B cell (primary cell): ENCODE measurements around the gene SGSM1. TPM values are rescaled to one million over a fixed set of nuclear protein-coding genes. Genes with fewer than 3 reads are reported as not detected.

Experiments used
- ATAC-seq: fragments of 200-7000 bp; cut with Tn5 transposase; one replicate; pipeline ENCODE4 v1.10.0; 2021; ENCODE audit warnings: low read depth, mild to moderate bottlenecking, moderate number of reproducible peaks, moderate library complexity
- CTCF ChIA-PET: fragments of 350-600 bp; sonication (Branson Sonifier 250); formaldehyde crosslinking; loops from one replicate; lab custom pipeline; 2021; ENCODE audit warnings: antibody characterized with exemption, inconsistent platforms; lab: Charles Lee
- POLR2A ChIA-PET: fragments of 350-600 bp; sonication (Branson Sonifier 250); formaldehyde crosslinking; loops from one replicate; lab custom pipeline; 2021; ENCODE audit warnings: antibody characterized with exemption; lab: Charles Lee
- DNase-seq: peaks from one replicate; pipeline ENCODE4 v3.0.0; 2013
- H2AFZ ChIP-seq: 2 replicates; pipeline ENCODE4 v1.6.1; 2012; ENCODE audit warnings: mild to moderate bottlenecking, low read depth, low read length; ENCODE audit not compliant: insufficient read depth, poor library complexity, severe bottlenecking
- H3K27ac ChIP-seq, 2 donors: 1 replicate in 1 of 2; 2 replicates in 1 of 2; pipeline ENCODE4 v1.5.1; 2012 to 2013; ENCODE audit warnings: low read length in 2 of 2, mild to moderate bottlenecking in 2 of 2, moderate library complexity in 1 of 2
- H3K27me3 ChIP-seq, 4 experiments: fragments of 200-600 bp in 1 of 4; sonication (generic) in 1 of 4; replicated peaks in 1 of 4; 1 replicate in 2 of 4; 2 replicates in 2 of 4; pipeline versions ENCODE4 v1.6.1 to v1.7.0; 2013 to 2016; ENCODE audit warnings: low read length in 3 of 4, mild to moderate bottlenecking in 2 of 4, mixed read lengths in 1 of 4, moderate library complexity in 1 of 4; ENCODE audit not compliant: insufficient read depth in 4 of 4, control insufficient read depth in 3 of 4; ENCODE audit errors: control extremely low read depth in 1 of 4
- H3K36me3 ChIP-seq, 2 experiments: replicated peaks in 1 of 2; 1 replicate in 1 of 2; 2 replicates in 1 of 2; pipeline versions ENCODE4 v1.6.1 to v1.7.1; 2013; ENCODE audit warnings: low read length in 1 of 2; ENCODE audit not compliant: insufficient read depth in 2 of 2, control insufficient read depth in 1 of 2; ENCODE audit errors: control extremely low read depth in 1 of 2, extremely low read depth in 1 of 2
- H3K4me1 ChIP-seq, 2 donors: fragments of 200-600 bp in 1 of 2; sonication (generic) in 1 of 2; 1 replicate in 1 of 2; 2 replicates in 1 of 2; pipeline versions ENCODE4 v1.5.1 to v1.6.1; 2013 to 2017; ENCODE audit warnings: low read length in 2 of 2; ENCODE audit not compliant: control insufficient read depth in 2 of 2, insufficient read depth in 2 of 2
- H3K4me2 ChIP-seq: replicated peaks from 2 replicates; pipeline ENCODE3; 2012; ENCODE audit warnings: mild to moderate bottlenecking, low read depth, low read length; ENCODE audit not compliant: poor library complexity, severe bottlenecking
- H3K4me3 ChIP-seq, 5 experiments: fragments of 200-600 bp in 1 of 5; sonication (generic) in 1 of 5; 1 replicate in 3 of 5; 2 replicates in 2 of 5; pipeline versions ENCODE4 v1.5.1 to v1.7.0; 2011 to 2016; ENCODE audit warnings: low read length in 4 of 5, mild to moderate bottlenecking in 4 of 5, low read depth in 2 of 5, control low read depth in 1 of 5, moderate library complexity in 1 of 5; ENCODE audit not compliant: insufficient read depth in 1 of 5; ENCODE audit errors: control extremely low read depth in 1 of 5, extremely low read depth in 1 of 5
- H3K79me2 ChIP-seq: fragments of 200-600 bp; sonication (generic); one replicate; pipeline ENCODE4 v1.6.0; 2016; ENCODE audit warnings: low read length; ENCODE audit not compliant: control insufficient read depth, insufficient read depth
- H3K9ac ChIP-seq: fragments of 200-600 bp; sonication (generic); 2 replicates; pipeline ENCODE4 v1.6.1; 2017; ENCODE audit warnings: mild to moderate bottlenecking, low read length, moderate library complexity
- H3K9me3 ChIP-seq, 3 donors: one replicate each; pipeline versions ENCODE4 v1.6.1 to v1.7.1; 2013; ENCODE audit warnings: low read length in 2 of 3; ENCODE audit not compliant: control insufficient read depth in 2 of 3, insufficient read depth in 1 of 3; ENCODE audit errors: control extremely low read depth in 1 of 3
- H4K20me1 ChIP-seq: 2 replicates; pipeline ENCODE4 v1.6.0; 2012; ENCODE audit warnings: mild to moderate bottlenecking, low read length; ENCODE audit not compliant: insufficient read depth, control insufficient read depth, poor library complexity, severe bottlenecking
- H3K27ac Mint-ChIP-seq: one replicate; pipeline ENCODE4 v1.8.0; 2021; ENCODE audit warnings: mixed read lengths
- H3K27me3 Mint-ChIP-seq: one replicate; pipeline ENCODE4 v1.8.0; 2021; ENCODE audit warnings: mixed read lengths
- H3K4me1 Mint-ChIP-seq: one replicate; pipeline ENCODE4 v1.8.0; 2021; ENCODE audit warnings: mixed read lengths
- H3K4me3 Mint-ChIP-seq: one replicate; pipeline ENCODE4 v1.8.0; 2021; ENCODE audit warnings: mixed read lengths
- H3K9me3 Mint-ChIP-seq: one replicate; pipeline ENCODE4 v1.8.0; 2022; ENCODE audit warnings: mixed read lengths; ENCODE audit not compliant: insufficient read depth
- CTCF ChIP-seq: fragments of 200-600 bp; IDR thresholded peaks from one replicate; pipeline ENCODE4 v1.8.0; 2022; ENCODE audit warnings: antibody characterized with exemption, mild to moderate bottlenecking
- EZH2 ChIP-seq: IDR thresholded peaks from 2 replicates; pipeline ENCODE4 v1.6.1; 2012; ENCODE audit warnings: borderline replicate concordance, low read depth, mild to moderate bottlenecking, moderate library complexity, low read length; ENCODE audit not compliant: insufficient read depth, poor library complexity, severe bottlenecking
- WGBS: methylation state at CpG from one replicate; pipeline ENCODE4 v1.1.5; 2013; ENCODE audit warnings: missing lambda C conversion rate; ENCODE audit not compliant: insufficient coverage; 5-methylcytosine and 5-hydroxymethylcytosine counted together
- intact Hi-C: fragments of 100-400 bp; cut with micrococcal nuclease; formaldehyde crosslinking; loops from one replicate; pipeline ENCODE4 v1.10.0; 2022
- polyA plus RNA-seq: library from polyadenylated mRNA; depleted of rRNA; stranded (reverse); fragments of >200 nt; gene quantifications from 2 replicates; pipeline ENCODE4 v1.2.3, GENCODE V29; 2012
- total RNA-seq, 2 donors: library from RNA; stranded (reverse); fragments of 120-200 nt in 1 of 2; gene quantifications; 1 replicate in 1 of 2; 2 replicates in 1 of 2; pipeline versions ENCODE4 v1.2.3 to v1.2.4, GENCODE V29; 2013 to 2022

Gene SGSM1
- total and polyA plus RNA-seq, 2 donors (not counting 1 experiment from before 2014, with no cell fraction given): 0.91 to 1.3 TPM

GRCh38 chr22:24972369-24972768 is 166.4 kb downstream of the SGSM1 start:
- Mint-ChIP-seq H3K4me1 (no peaks in the 10 kb centered on the region), H3K27ac (no peak overlapping the region), H3K4me3 (no peak overlapping the region), H3K27me3 (no peaks in the 10 kb centered on the region), H3K9me3 (no peaks in the 10 kb centered on the region)
- no peaks in the 10 kb centered on the region for H3K4me1 ChIP-seq
- H3K9ac ChIP-seq: no peak overlapping the region
- H3K79me2 ChIP-seq: no peaks in the 10 kb centered on the region
- ATAC-seq (no peak), DNase-seq (no peak)
- no peaks in the 10 kb centered on the region for H4K20me1 ChIP-seq
- no peak overlapping the region for H3K4me3 ChIP-seq
- POLR2A ChIA-PET: no interaction called here
- H3K27me3 ChIP-seq: no peaks in the 10 kb centered on the region
- no peak overlapping the region for H3K27ac ChIP-seq
- CTCF ChIA-PET: no interaction called here
- TF ChIP-seq EZH2 (no peak), CTCF (no peak)
- intact Hi-C loops: no loop called here
- no peaks in the 10 kb centered on the region for H3K9me3 ChIP-seq
- no peaks in the 10 kb centered on the region for H3K36me3 ChIP-seq
- no peak overlapping the region for H3K4me2 ChIP-seq
- no peak overlapping the region for H2AFZ ChIP-seq
- 97% methylated on average over 2 of the region's 2 CpGs for WGBS

- no peaks in the 10 kb centered on the region for H3K9me3 ChIP-seq
- H3K79me2 ChIP-seq: no peaks in the 10 kb centered on the region
- no peak for TF ChIP-seq CTCF
- TF ChIP-seq EZH2: no peak
- 70% methylated on average over 4 of the region's 6 CpGs for WGBS
- Mint-ChIP-seq H3K9me3 (no peaks in the 10 kb centered on the region), H3K4me3 (no peak overlapping the region), H3K4me1 (no peaks in the 10 kb centered on the region), H3K27me3 (no peaks in the 10 kb centered on the region), H3K27ac (no peak overlapping the region)
- H3K27me3 ChIP-seq: no peaks in the 10 kb centered on the region
- DNase-seq: no peak
- no peaks in the 10 kb centered on the region for H3K36me3 ChIP-seq
- intact Hi-C loops: no loop called here
- H4K20me1 ChIP-seq: no peaks in the 10 kb centered on the region
- no peak overlapping the region for H2AFZ ChIP-seq
- ATAC-seq: no peak
- POLR2A ChIA-PET: no interaction called here
- no peak overlapping the region for H3K4me2 ChIP-seq
- H3K4me1 ChIP-seq: no peaks in the 10 kb centered on the region
- CTCF ChIA-PET: interaction anchor here (0.8 kb wide), 1 partner anchor 11 kb away, joined by 3 read pairs; no protein-coding TSS in a partner anchor
- no peak overlapping the region for H3K27ac ChIP-seq
- no peak overlapping the region for H3K9ac ChIP-seq
- no peak overlapping the region for H3K4me3 ChIP-seq
These were observed 167.9 kb downstream of the SGSM1 start for GRCh38 chr22:24973872-24974271.
